ENCODE data around the gene AMPH.

DNA sequence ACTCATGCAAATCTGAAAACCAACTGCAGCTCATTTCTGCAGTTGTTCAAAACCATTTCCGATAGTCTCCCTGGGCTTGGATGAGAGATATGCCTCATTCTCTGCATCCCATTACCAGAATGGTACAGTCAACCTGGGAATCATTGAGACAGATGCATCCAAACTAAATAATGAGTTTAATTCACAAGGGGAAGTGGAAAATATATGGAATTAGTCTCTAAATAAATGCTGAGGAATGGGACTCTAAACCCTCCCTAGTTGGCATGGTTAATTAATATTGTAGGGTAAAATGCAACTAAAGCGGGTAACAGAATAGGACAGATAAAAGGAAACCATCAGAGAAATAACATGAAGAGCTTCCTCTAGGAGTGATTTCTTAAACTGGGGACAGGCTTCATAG is 118.9 kb downstream of the AMPH start:
- TF ChIP-seq CTCF (IDR thresholded peaks at IDR 0.05; ENCODE audit: insufficient read depth, low read length, poor library complexity, severe bottlenecking): no peak
- no peak for TF ChIP-seq EZH2phosphoT487 (conservative IDR thresholded peaks at IDR 0.05; ENCODE audit: low read length)

Measured in SU-DHL-6 (cell line).